ENCODE results near the gene BCHE.
"Not testable (repeated sequence)": the region's sequence is repeated elsewhere in the genome, so short reads cannot be mapped to it uniquely, and the experiment has no call there.

Gene BCHE

GRCh38 chr3:165815682-165816081, 21.5 kb downstream of the BCHE start:
- Histone ChIP-seq H3K4me3 (ENCODE audit: low read length) (no peak overlapping the region), H4K20me1 (ENCODE audit: control insufficient read depth, insufficient read depth, low read depth, low read length) (no peaks in the 10 kb centered on the region), H3K27me3 (ENCODE audit: control insufficient read depth, low read length) (no peaks in the 10 kb centered on the region), H3F3A (ENCODE audit: control insufficient read depth, insufficient read depth) (no peaks in the 10 kb centered on the region), H3K4me2 (ENCODE audit: low read length) (no peak overlapping the region), H3K79me2 (ENCODE audit: control insufficient read depth, low read length) (no peaks in the 10 kb centered on the region), H3K9me2 (replicated peaks; ENCODE audit: control insufficient read depth, low read length) (0 out of 2 replicates have a peak, but pooled peaks cover 2% of the 10 kb centered on the region), H3K9me3 (ENCODE audit: control insufficient read depth, insufficient read depth, low read length) (no peaks in the 10 kb centered on the region), H3K4me1 (ENCODE audit: control insufficient read depth, low read length) (no peaks in the 10 kb centered on the region), H3K27ac (ENCODE audit: low read depth, low read length) (no peak overlapping the region), H3K36me3 (ENCODE audit: control insufficient read depth, low read length) (no peaks in the 10 kb centered on the region)
- no peak for TF ChIP-seq EZH2phosphoT487 (IDR thresholded peaks at IDR 0.05; ENCODE audit: borderline replicate concordance, low read length)
- TF ChIP-seq CTCF (IDR thresholded peaks at IDR 0.05; ENCODE audit: low read depth, low read length, poor library complexity, severe bottlenecking), result no peak

- TF ChIP-seq CTCF (IDR thresholded peaks at IDR 0.05; ENCODE audit: low read depth, low read length, poor library complexity, severe bottlenecking) (no peak), EZH2phosphoT487 (IDR thresholded peaks at IDR 0.05; ENCODE audit: borderline replicate concordance, low read length) (no peak)
- Histone ChIP-seq H3K9me3 (ENCODE audit: control insufficient read depth, insufficient read depth, low read length) (no peaks in the 10 kb centered on the region), H4K20me1 (ENCODE audit: control insufficient read depth, insufficient read depth, low read depth, low read length) (no peaks in the 10 kb centered on the region), H3K36me3 (ENCODE audit: control insufficient read depth, low read length) (no peaks in the 10 kb centered on the region), H3F3A (ENCODE audit: control insufficient read depth, insufficient read depth) (no peaks in the 10 kb centered on the region), H3K4me1 (ENCODE audit: control insufficient read depth, low read length) (no peaks in the 10 kb centered on the region), H3K4me3 (ENCODE audit: low read length) (no peak overlapping the region), H3K79me2 (ENCODE audit: control insufficient read depth, low read length) (no peaks in the 10 kb centered on the region), H3K4me2 (ENCODE audit: low read length) (no peak overlapping the region), H3K27me3 (ENCODE audit: control insufficient read depth, low read length) (no peaks in the 10 kb centered on the region), H3K9me2 (replicated peaks; ENCODE audit: control insufficient read depth, low read length) (0 out of 2 replicates have a peak, but pooled peaks cover 2% of the 10 kb centered on the region), H3K27ac (ENCODE audit: low read depth, low read length) (no peak overlapping the region)
Observed at GRCh38 chr3:165814380-165814779, 22.8 kb downstream of the BCHE start.

GRCh38 chr3:165807937-165808336, 29.3 kb downstream of the BCHE start:
- H3K9me2 ChIP-seq (replicated peaks; ENCODE audit: control insufficient read depth, low read length); H3K27ac ChIP-seq (ENCODE audit: low read depth, low read length); H3K4me2 ChIP-seq (ENCODE audit: low read length); H3F3A ChIP-seq (ENCODE audit: control insufficient read depth, insufficient read depth); H4K20me1 ChIP-seq (ENCODE audit: control insufficient read depth, insufficient read depth, low read depth, low read length); H3K4me1 ChIP-seq (ENCODE audit: control insufficient read depth, low read length); H3K9me3 ChIP-seq (ENCODE audit: control insufficient read depth, insufficient read depth, low read length); H3K27me3 ChIP-seq (ENCODE audit: control insufficient read depth, low read length); H3K4me3 ChIP-seq (ENCODE audit: low read length); H3K36me3 ChIP-seq (ENCODE audit: control insufficient read depth, low read length); H3K79me2 ChIP-seq (ENCODE audit: control insufficient read depth, low read length): not testable (repeated sequence)

- H3K27me3 ChIP-seq (ENCODE audit: control insufficient read depth, low read length), result no peaks in the 10 kb centered on the region
- H3K4me3 ChIP-seq (ENCODE audit: low read length), result no peak overlapping the region
- no peaks in the 10 kb centered on the region for H3F3A ChIP-seq (ENCODE audit: control insufficient read depth, insufficient read depth)
- no peaks in the 10 kb centered on the region for H3K4me1 ChIP-seq (ENCODE audit: control insufficient read depth, low read length)
- no peaks in the 10 kb centered on the region for H3K36me3 ChIP-seq (ENCODE audit: control insufficient read depth, low read length)
- TF ChIP-seq EZH2phosphoT487 (IDR thresholded peaks at IDR 0.05; ENCODE audit: borderline replicate concordance, low read length) (no peak), CTCF (IDR thresholded peaks at IDR 0.05; ENCODE audit: low read depth, low read length, poor library complexity, severe bottlenecking) (no peak)
- H4K20me1 ChIP-seq (ENCODE audit: control insufficient read depth, insufficient read depth, low read depth, low read length), result no peaks in the 10 kb centered on the region
- no peaks in the 10 kb centered on the region for H3K9me3 ChIP-seq (ENCODE audit: control insufficient read depth, insufficient read depth, low read length)
- H3K27ac ChIP-seq (ENCODE audit: low read depth, low read length), result no peak overlapping the region
- H3K4me2 ChIP-seq (ENCODE audit: low read length), result no peak overlapping the region
- no peaks in the 10 kb centered on the region for H3K79me2 ChIP-seq (ENCODE audit: control insufficient read depth, low read length)
- H3K9me2 ChIP-seq (replicated peaks; ENCODE audit: control insufficient read depth, low read length), result no peaks in the 10 kb centered on the region
Observed at GRCh38 chr3:165805946-165806561, 31.2 kb downstream of the BCHE start.

All from DOHH2 (cell line).